AML-193 (cell line): ENCODE results near the gene UBE2I.

ENCODE experiments used
- DNase-seq, 2 experiments: peaks; one replicate each; lab custom pipeline; 2025; lab: John Stamatoyannopoulos, UW

The UBE2I gene

DNA sequence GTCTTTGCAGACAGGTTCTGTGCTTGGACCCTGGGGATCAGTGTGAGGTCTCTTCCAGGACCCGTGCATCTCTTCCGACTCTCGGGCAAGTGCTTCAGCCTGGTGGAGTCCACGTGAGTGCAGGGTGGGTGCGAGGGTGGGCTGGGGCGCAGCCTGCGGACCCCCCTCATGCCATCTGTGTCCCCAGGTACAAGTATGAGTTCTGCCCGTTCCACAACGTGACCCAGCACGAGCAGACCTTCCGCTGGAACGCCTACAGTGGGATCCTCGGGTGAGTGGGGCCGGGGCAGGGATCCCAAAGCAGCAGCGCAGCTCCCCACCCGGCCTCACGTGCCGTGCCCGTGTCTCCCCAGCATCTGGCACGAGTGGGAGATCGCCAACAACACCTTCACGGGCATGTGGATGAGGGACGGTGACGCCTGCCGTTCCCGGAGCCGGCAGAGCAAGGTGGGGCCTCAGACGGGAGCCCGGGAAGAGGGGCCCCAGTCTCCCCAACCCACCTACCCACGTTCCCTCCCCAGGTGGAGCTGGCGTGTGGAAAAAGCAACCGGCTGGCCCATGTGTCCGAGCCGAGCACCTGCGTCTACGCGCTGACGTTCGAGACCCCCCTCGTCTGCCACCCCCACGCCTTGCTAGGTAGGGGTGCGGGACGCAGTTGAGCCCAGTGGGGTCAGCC lies 52.4 kb downstream of the UBE2I start:
- no peak for DNase-seq

DNA sequence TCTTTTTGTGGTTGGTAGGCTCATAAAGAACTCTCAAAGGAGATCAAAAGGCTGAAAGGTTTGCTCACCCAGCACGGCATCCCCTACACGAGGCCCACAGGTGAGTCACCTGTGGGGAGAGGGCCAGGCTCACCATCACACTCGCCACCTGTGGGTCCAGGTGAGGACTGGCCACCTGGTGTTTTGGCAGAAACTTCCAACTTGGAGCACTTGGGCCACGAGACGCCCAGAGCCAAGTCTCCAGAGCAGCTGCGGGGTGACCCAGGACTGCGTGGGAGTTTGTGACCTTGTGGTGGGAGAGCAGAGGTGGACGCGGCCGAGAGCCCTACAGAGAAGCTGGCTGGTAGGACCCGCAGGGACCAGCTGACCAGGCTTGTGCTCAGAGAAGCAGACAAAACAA lies 53.4 kb downstream of the UBE2I start:
- DNase-seq, result no peak

DNA sequence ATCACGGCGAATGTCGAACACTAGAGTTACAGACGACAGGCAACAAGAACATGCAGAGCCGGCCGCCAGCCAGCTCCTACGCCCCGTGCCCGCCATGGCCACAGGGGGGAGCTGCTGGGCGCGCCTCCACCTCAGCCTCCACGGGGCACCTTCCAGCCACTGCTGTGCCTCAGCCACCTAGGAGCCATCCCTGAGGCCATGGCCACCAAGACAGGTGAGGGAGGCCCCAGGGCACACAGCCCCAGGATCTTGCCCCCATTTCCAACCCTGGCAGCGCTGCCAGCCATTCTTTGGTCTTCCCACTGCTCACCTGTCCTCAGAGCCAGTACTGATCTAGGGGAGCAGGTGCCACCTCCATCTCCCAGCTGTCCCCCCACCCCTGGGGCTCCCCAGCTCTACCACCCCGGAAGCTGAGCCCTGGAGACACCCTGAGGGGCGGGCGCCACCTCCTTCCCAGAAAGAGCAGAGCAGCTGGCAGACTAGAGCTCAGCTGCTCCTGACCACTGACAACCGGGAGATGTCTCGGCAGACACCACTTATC lies 54.1 kb downstream of the UBE2I start:
- DNase-seq, result peak; percentile 28 to 48

DNA sequence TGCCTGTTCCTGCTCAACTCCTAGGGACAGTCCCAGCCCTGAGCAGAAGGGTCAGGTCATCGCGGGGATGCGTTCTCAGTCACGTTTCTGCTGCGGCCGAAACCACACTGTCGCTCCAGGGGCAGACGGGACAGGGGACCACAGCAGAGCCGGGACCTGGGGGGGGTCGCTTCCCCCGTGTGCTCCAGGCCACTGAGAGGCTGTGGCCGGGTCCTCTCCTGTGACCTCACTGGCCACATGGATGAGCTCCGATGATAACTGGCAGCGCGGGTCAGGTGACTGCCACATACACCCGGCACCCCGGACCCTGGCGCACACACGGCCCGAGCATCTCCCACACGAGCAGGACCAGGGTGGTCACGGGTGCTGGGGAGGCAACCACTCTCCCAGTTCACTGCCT lies 55.1 kb downstream of the UBE2I start:
- DNase-seq, result no peak

DNA sequence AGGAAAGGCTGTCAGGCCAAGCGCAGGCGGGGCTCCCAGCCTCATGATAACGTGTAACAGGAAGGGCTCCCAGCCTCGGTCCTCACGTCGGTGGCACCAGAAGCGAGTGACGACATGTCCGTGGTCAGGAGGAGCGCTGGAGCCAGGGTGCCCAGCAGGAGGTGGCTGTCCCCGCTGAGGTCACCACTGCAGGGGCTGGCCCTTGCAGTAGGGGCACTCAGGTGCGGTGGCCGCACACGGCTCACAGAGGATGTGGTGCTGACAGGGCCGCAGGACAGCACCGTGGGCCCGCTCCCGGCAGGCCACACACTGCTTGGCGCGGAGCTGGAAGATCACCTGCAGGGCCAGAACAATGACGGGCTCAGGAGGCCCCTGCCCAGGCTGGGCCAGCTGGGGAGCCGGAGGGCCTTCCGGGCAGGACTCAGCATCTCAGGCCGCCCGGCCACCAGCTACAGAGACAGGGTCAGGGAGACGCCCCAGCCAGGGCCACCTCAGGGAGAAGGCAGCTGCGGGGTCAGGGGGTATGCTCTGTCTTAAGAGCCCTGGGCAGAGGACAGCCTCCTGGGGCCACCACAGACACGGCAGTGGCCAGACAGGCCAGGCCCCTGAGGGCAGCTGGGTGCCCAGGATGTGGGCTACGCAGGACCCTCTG lies 56.8 kb downstream of the UBE2I start:
- DNase-seq, result no peak

DNA sequence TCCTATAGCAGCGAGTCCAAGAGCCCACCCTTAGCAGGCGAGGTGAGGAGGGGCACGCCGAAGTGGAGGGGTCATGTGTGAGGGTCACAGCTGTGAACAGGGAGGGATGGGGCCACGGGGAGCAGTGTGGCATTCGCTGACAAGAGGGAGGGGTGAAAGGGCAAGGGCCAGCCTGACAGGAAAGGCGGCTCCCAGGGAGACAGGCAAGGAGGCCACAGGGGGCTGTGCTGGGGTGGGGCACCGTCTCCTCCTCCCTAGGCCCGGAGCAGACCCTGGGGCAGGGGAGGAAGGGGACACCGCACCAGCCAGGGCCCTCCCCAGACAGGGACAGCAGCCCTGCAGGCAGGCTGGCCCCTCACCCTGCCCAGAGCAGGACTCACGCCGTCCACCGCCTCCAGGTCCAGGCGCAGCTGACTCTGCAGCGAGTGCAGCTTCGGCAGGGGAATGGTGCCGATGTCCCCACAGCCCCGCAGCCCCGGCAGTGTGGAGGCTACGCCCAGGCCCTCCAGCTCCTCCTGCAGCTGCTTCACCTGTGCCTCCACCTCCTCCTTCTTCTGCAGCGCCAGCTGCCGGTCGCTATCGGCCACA lies 57.4 kb downstream of the UBE2I start:
- no peak for DNase-seq

DNA sequence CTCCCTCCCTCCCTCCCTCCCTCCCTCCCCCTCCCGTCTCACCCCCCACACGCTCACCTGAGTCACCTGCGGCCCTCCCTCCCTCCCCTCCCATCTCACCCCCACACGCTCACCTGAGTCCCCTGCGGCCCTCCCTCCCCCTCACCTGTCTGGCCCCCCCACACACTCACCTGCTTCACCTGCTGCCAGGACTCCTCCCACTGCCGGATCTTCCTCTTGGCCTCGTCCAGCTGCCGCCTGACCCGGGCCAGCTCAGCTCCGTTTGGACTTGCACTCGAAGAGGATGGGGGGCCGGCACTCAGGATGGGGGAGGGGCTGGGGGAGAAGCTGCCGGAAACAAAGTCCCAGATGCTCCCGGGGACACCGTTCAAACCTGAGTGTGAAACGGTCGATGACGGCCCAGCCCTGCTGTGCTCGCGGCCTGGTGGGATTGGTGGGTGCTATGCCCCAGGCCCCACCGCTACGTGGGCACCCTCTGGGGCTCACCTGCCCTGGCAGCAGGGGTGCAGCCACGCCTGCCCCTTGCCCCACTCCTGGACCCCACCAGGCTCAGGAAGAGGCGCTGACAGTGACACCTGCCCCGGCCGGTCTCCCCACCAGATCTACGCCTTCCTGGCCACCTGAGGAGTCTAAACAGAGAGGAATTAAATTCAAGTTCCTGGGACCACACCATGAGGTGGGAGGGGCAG lies 58.2 kb downstream of the UBE2I start:
- no peak for DNase-seq

DNA sequence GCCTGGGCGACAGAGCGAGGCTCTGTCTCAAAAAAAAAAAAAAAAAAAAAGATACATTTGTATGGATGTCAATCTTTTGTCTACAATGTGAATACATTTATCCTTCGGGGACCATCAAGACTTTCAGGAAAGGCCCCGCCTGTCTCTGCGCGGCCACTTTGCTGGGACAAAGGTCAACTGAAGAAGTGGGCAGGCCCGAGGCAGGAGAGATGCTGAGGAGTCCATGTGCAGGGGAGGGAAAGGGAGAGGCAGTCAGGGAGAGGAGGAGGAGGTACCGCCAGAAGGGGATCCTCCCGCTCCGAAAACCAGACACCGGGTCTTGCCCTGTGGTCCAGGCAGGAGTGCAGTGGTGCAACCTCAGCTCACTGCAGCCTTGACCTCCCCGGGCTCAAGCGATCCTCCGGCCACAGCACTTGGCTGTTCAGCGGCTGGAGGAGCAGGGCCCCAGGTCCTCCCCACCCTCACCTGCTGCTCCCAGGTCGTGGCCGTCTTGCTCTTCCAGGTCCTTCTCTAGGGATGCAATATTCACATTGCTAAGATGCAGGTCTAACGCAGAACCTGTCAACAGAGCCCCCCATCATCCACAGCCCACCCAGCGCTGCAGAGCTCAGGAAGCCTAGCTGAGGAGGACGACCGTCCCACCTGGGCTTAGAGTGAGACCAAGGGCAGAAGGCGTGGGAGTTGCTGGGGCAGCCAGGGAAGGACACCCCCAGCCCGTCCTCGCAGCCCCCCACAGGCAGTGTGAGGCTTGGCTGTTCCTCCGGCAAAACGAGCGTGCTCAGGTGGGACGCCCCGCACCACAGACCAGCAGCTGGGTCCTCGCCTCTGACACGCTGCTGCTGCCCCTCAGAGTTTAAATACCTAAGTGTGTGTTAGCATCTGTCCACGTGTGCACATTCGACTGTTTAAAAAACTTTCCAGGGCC lies 61.9 kb downstream of the UBE2I start:
- DNase-seq, result no peak

DNA sequence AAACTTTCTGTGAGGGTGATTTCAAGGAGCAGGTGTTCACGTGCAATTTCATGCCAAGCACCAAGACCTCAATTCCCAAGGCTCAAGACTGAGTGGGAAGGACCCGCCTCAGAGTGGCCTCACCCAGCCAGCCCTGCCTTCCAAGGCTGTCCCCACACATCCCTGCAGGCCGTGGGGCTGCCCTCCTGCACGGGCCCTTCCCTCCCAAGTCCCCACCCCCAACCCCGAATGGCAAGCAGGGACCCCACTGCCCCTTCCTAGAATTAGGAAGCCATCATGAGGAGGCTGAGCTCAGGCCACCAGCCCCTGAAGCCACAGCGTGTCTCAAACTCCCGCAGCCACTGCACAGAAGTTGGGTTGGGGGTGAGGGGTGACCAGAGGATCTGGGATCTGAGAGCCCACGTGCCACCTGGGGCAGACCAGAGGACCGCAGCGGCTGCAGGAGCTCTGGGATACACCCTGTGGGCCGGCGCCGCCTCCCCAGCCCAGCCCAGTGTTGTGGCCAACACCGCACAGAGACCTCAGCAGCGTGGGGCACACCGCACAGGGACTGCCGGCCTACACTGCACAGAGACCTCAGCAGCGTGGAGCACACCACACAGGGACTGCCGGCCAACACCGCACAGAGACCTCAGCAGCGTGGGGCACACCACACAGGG lies 63.0 kb downstream of the UBE2I start:
- DNase-seq, result no peak

DNA sequence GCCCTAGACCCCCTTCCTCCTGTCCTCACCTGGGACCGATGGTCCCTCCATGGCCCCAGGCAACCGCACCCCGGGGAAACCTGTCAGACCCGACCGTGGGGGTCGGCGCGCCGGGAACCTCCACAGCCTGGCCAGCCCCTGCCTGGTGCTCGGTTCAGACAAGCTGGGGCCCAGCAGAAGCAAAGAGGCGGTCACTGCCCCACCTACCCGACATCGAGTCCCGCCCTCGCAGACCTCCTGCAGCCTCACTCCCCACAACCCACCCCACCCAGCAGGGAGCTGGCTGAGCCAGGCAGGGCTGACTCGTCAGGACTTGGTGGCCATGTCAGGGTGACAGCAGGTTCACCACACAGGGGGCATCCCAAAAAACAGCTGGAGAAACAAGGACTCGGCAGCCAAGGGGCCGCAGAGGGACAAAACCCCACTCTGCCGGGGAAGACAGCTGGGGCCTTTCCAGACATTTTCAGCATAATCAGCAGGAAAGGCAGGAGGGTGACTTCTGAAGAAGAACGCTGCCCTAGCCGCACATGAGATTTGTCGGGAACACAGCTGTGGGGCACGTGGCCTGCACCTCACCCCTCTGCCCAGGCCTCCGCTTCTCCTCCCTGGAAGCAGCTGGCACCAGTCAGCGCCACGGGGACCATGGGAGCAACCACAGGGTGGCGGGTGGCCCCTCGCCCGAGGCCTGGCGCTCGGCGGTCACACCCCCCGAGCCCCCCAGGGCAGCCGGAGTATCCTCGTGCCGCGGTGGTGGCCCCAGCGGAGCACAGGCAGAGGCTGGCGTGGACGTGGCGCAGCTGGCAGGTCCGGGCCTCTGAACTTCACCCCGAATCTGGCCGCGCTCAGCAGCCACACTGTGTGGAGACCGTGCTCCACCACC lies 65.2 kb downstream of the UBE2I start:
- DNase-seq, result no peak

DNA sequence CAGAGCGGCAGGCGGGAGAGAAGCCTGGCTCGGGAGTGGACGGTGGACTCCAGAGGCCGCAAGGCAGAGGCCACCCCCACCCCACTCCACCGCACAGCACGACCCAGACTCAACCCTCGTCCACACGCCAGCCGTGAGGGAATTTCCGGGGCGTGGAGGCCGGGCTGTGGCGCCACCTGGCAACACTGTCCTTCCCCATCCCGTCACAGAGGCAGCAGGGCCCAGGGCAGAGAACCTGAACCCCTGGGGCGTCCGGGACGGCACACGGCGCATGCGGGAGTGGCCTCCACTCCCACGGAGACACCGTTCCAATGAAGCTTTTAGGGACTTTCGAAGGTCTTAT lies 65.8 kb downstream of the UBE2I start:
- DNase-seq, result no peak

DNA sequence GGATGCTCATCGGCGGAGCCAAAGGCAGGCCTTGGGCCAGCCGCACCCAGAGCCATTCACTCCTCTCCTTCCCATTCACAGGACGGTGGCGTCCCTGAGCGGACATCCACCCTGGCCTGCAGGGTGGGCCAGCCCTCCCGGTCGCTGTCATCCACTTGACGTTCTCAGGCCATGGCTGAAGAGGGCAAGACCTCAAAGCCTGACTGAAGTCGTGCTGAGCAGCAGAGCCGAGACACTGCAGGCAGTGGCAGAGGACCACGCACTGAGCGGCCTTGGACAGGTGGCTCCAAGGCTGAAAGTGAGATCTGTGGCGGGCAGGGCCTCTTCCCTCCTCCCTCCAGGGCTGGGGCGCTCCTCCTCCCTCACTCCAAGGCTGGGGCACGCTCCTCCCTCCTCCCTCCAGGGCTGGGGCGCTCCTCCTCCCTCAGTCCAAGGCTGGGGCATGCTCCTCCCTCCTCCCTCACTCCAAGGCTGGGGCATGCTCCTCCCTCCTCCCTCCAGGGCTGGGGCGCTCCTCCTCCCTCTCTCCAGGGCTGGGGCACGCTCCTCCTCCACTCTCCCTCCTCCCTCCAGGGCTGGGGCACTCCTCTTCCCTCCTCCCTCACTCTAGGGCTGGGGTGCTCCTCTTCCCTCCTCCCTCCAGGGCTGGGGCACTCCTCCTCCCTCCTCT lies 66.4 kb downstream of the UBE2I start:
- no peak for DNase-seq
